ENCODE data around the gene TAS2R60.
A peak's percentile ranks its signal among the peaks of the same experiment; 100 is the strongest.

Gene TAS2R60

DNA sequence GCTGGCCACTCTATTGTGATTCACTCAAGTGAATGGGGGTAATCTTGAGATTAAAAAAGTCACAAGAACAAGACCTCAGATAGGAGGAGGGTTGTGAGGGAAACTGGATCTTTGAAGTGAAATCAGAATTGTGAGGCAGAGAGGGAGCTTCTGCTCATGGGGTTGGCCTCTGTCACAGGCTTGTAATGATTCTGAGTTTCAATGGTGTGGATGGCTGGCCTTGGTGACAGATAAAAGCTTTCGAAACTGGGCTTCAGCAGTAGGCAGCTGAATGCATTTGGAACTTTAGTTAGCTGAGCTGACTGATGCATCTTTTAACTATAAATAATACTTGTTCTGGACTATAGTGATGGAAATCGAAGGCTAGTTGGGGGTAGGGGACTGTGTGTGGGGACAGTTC, 12.2 kb downstream of the TAS2R60 start:
- TF ChIP-seq CTCF (IDR thresholded peaks at IDR 0.05; ENCODE audit: insufficient read depth, low read length, missing control alignments): no peak
- no peak for DNase-seq (ENCODE audit: low read depth, low spot score)
- CTCF ChIA-PET: interaction anchor here (0.7 to 3.6 kb wide), 3 partner anchors 38 to 215 kb away, joined by 3 to 12 read pairs (median 7); no protein-coding TSS in a partner anchor
- H3K4me3 ChIP-seq (ENCODE audit: low read depth, low read length): no peak overlapping the region
- POLR2A ChIA-PET: no interaction called here

- ChIA-PET POLR2A (no interaction called here), CTCF (interaction anchor here (0.9 to 3.6 kb wide), 4 partner anchors 30 to 216 kb away, joined by 3 to 12 read pairs (median 8); no protein-coding TSS in a partner anchor)
- H3K4me3 ChIP-seq (ENCODE audit: low read depth, low read length): no peak overlapping the region
- no peak for TF ChIP-seq CTCF (IDR thresholded peaks at IDR 0.05; ENCODE audit: insufficient read depth, low read length, missing control alignments)
- no peak for DNase-seq (ENCODE audit: low read depth, low spot score)
These were observed 12.7 kb downstream of the TAS2R60 start for GRCh38 chr7:143455942-143456341.

GRCh38 chr7:143456992-143457793, 13.9 kb downstream of the TAS2R60 start:
- CTCF ChIA-PET: interaction anchor here (0.7 to 3.6 kb wide), 7 partner anchors 28 to 217 kb away, joined by 3 to 12 read pairs (median 3); no protein-coding TSS in a partner anchor
- POLR2A ChIA-PET: interaction anchor here (1.4 kb wide), 1 partner anchor 77 kb away, joined by 4 read pairs; no protein-coding TSS in a partner anchor
- DNase-seq (ENCODE audit: low read depth, low spot score): no peak
- no peak for TF ChIP-seq CTCF (IDR thresholded peaks at IDR 0.05; ENCODE audit: insufficient read depth, low read length, missing control alignments)
- H3K4me3 ChIP-seq (ENCODE audit: low read depth, low read length): no peak overlapping the region

DNA sequence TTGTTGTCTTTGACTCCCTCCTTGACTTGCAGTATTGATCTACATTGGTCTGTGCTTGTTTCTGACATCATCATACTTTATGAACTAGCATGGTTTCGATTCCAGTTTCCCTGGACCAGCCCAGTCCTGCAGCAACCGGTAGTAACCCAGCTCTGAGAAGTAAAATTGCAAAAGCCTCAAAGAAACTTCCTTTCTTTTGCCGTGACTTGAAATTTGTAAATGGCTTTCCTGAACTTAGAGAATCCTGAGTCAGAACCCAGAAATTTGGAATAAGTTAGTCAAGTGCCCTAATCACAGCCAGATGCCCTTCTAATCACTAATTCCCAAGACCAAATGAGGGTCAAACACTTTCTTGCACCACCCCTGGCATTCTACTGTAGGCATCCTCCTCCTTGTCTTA, 15.0 kb downstream of the TAS2R60 start:
- CTCF ChIA-PET: interaction anchor here (0.7 to 1.3 kb wide), 2 partner anchors 78 to 156 kb away, joined by 3 read pairs; no protein-coding TSS in a partner anchor
- no peak for TF ChIP-seq CTCF (IDR thresholded peaks at IDR 0.05; ENCODE audit: insufficient read depth, low read length, missing control alignments)
- H3K4me3 ChIP-seq (ENCODE audit: low read depth, low read length): no peak overlapping the region
- POLR2A ChIA-PET: interaction anchor here (1.4 kb wide), 1 partner anchor 78 kb away, joined by 4 read pairs; no protein-coding TSS in a partner anchor
- DNase-seq (ENCODE audit: low read depth, low spot score): peak; percentile 44

- ChIA-PET CTCF (interaction anchor here (1.3 kb wide), 1 partner anchor 78 kb away, joined by 3 read pairs; no protein-coding TSS in a partner anchor), POLR2A (no interaction called here)
- no peak overlapping the region for H3K4me3 ChIP-seq (ENCODE audit: low read depth, low read length)
- TF ChIP-seq CTCF (IDR thresholded peaks at IDR 0.05; ENCODE audit: insufficient read depth, low read length, missing control alignments): no peak
- no peak for DNase-seq (ENCODE audit: low read depth, low spot score)
These were observed 15.4 kb downstream of the TAS2R60 start for GRCh38 chr7:143458681-143459080.

- H3K4me3 ChIP-seq (ENCODE audit: low read depth, low read length): no peak overlapping the region
- TF ChIP-seq CTCF (IDR thresholded peaks at IDR 0.05; ENCODE audit: insufficient read depth, low read length, missing control alignments): no peak
- DNase-seq (ENCODE audit: low read depth, low spot score): no peak
- ChIA-PET CTCF (no interaction called here), POLR2A (no interaction called here)
These were observed 16.1 kb downstream of the TAS2R60 start for GRCh38 chr7:143459359-143459758.

All from AG04449 (cell line).